ENCODE results near the gene INAFM1.

Gene INAFM1

DNA sequence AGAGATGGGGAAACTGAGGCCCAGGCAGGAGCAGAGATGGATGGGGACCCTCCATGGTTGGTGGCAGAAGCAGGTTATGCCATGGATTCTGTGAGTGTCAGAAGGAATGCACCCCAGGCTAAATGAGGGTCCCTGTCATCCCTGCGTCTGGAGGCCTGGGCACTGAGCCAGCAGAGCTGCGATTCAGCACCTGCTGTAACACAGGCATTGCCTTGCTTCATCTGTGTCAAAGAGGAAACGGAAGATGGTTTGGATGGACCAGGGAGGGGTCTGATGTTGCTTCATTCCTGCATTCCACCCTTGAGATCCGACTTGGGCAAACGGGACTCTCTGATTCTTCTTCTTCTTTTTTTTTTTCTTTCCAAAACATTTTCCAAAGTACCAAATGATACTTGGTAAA is 36.1 kb downstream of the INAFM1 start:
- peak; percentile 39 for DNase-seq

DNA sequence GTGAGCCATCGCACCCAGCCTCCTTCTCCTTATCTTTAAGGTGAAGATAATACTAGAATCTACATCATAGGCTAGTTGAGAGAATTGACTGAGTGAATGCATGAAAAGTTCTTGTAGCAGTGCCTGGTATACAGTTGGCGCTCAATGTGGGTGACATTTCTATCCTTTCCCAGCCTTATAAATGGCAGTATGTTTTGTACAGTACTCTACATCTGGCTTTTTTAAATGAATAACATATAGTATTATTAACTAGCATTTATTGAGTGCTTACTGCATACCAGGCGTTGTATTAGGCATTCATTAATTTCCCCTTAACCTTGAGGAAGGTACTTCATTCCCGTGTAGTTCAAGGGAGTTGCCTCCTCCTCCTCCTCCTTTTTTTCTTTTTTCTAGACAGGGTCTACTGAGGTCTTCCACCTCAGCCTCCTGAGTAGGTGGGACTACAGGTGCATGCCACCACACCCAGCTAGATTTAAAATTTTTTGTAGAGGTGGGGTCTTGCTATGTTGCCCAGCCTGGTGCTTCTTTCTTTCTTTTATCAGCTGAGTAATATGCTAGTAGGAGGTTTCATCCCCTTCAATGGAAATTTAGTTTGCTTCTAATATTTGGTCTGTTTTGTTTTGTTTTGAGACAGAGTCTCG is 37.8 kb downstream of the INAFM1 start:
- no peak for DNase-seq

DNA sequence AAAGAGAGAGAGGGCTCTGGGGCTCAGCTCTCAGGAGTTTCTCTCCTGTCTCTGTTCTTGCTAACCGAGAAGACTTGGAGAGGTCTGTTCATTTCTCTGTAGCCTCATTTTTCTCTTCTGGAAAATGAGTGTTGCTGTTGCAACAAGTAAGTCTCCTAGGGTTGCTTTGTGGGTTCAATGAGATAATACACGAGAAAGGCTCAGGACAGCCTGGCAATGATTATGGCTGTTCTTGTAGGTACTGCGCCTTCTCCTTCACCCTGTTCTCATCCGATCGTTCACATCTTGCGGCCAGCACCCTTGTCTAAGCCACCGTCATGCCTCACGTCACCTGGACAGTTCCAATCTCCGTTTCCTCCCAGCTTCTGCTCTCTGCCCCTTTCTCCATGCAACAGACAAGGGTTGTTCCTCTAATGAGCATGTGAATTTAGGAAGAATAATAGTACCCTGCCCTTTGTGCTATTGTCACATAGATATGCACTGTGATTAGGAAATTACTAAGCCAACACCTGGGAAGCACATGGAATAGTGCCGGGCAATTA is 39.1 kb downstream of the INAFM1 start:
- DNase-seq: no peak

- peak; percentile 88 for DNase-seq
These were observed 40.6 kb downstream of the INAFM1 start for GRCh38 chr19:47315125-47315821.

DNA sequence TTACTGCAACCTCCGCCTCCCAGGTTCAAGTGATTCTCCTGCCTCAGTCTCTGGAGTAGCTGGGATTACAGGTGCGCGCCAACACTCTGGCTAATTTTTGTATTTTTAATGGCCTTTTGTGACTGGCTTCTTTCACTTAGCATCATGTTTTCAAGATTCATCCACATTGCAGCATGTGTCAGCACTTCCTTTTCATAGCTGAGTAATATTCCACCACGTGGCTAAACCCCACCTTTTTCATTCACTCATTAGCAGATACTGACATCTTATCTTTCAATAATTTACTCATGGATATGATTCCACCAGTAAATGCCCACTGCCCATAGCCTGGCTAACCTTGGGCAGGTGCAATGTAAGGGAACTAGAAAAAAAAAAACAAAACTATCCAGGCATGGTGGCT is 41.8 kb downstream of the INAFM1 start:
- DNase-seq: no peak

DNA sequence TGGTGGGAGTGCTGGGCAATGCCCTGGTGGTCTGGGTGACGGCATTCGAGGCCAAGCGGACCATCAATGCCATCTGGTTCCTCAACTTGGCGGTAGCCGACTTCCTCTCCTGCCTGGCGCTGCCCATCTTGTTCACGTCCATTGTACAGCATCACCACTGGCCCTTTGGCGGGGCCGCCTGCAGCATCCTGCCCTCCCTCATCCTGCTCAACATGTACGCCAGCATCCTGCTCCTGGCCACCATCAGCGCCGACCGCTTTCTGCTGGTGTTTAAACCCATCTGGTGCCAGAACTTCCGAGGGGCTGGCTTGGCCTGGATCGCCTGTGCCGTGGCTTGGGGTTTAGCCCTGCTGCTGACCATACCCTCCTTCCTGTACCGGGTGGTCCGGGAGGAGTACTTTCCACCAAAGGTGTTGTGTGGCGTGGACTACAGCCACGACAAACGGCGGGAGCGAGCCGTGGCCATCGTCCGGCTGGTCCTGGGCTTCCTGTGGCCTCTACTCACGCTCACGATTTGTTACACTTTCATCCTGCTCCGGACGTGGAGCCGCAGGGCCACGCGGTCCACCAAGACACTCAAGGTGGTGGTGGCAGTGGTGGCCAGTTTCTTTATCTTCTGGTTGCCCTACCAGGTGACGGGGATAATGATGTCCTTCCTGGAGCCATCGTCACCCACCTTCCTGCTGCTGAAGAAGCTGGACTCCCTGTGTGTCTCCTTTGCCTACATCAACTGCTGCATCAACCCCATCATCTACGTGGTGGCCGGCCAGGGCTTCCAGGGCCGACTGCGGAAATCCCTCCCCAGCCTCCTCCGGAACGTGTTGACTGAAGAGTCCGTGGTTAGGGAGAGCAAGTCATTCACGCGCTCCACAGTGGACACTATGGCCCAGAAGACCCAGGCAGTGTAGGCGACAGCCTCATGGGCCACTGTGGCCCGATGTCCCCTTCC is 45.5 kb downstream of the INAFM1 start:
- DNase-seq: no peak

DNA sequence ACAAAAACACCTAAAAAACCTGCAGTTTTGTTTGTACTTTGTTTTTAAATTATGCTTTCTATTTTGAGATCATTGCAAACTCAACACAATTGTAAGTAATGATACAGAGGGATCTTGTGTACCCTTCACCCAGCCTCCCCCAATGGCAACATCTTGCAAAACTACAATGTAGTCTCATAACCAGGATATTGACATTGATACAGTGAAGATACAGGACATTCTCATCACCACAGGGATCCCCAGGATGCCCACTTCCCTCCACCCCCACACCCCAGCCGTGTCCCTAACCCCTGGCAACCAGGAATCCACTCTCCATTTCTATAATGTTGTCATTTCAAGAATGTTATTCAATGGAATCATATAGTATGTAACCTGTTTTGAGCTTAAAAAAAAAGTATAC is 46.9 kb downstream of the INAFM1 start:
- no peak for DNase-seq

- DNase-seq: no peak
These were observed 47.4 kb downstream of the INAFM1 start for GRCh38 chr19:47322058-47322457.

DNA sequence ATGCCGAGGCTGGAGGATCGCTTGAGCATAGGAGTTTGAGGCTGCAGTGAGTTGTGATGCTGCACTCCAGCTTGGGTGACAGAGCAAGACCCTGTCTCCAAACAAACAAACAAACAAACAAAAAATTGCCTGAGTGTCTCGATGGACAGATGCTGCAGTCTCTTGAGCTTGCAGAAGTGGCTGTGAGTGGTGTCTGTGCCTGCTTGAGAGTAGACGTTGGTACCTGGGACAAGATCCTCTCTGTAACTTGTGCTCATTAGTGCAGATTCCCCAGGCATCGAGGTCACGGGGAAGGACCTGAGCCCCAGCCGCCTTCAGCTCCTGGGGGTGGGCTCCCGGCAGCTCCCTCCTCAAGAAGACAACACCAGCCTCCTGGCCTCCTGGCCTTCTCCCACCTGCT is 48.7 kb downstream of the INAFM1 start:
- DNase-seq: no peak

DNA sequence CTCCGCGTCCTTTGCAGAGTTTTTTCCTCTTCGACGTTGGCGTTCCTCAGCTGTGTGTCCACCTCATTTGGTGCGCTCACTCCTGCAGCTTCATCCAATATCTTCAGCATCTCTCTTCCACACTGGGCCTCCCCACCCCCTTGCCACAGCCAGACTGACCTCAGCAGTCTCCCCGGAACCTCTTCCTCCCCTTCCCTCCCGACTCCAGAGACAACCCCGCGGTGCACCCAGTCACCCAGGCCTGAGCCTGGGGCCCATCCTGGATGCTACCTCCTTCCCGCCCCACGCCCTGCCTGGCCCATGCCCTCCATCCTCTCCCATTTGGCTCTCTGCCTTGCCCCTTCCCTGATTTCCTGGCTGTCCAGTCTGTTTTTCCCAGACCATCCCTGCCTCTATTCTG is 49.2 kb downstream of the INAFM1 start:
- no peak for DNase-seq

DNA sequence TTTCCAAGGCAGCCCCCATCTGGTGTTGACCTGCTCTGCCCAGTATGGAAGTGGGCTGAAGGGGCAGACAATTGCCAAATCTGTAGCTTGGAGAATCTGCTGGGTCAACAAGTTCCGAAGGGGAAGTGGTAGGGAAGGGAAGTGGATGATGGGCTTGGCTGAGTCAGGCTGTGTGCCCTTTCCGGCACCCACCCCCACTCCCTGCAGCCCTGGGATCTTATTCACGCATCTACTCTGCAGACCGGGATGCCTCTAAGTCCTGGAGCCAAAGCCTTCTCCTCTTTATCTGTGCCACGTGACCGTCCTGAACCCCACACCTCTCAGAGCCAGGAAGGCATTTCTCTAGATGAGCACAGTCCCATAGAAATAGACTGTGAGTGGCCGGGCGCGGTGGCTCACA is 49.8 kb downstream of the INAFM1 start:
- no peak for DNase-seq

Data from fibroblast of skin of abdomen (primary cell).